CD14-positive monocyte (primary cell): Measurements from ENCODE around the gene STK39. TPM values are rescaled to one million over a fixed set of nuclear protein-coding genes. Genes with fewer than 3 reads are reported as not detected.

Source experiments
- DNase-seq, 3 donors: peaks; one replicate each; pipeline ENCODE4 v3.0.0-alpha.2; 2011 to 2022
- H2AFZ ChIP-seq: 2 replicates; pipeline ENCODE4 v1.6.0; 2012; ENCODE audit warnings: mild to moderate bottlenecking, low read depth, low read length, inconsistent platforms; ENCODE audit not compliant: insufficient read depth, poor library complexity, severe bottlenecking
- H3K27ac ChIP-seq, 2 donors: 1 replicate in 1 of 2; 2 replicates in 1 of 2; pipeline ENCODE4 v1.5.1; 2012 to 2013; ENCODE audit warnings: low read length in 2 of 2, control low read depth in 1 of 2, inconsistent platforms in 1 of 2, low read depth in 1 of 2, mild to moderate bottlenecking in 1 of 2
- H3K27me3 ChIP-seq, 2 donors: one replicate each; pipeline versions ENCODE4 v1.6.0 to v1.6.1; 2011 to 2013; ENCODE audit warnings: low read length in 2 of 2; ENCODE audit not compliant: control insufficient read depth in 2 of 2, insufficient read depth in 2 of 2
- H3K36me3 ChIP-seq, 2 donors: replicated peaks in 1 of 2; 1 replicate in 1 of 2; 2 replicates in 1 of 2; pipeline versions ENCODE4 v1.5.1 to v1.6.1; 2012 to 2013; ENCODE audit warnings: low read length in 2 of 2, control low read depth in 1 of 2, inconsistent platforms in 1 of 2, mild to moderate bottlenecking in 1 of 2; ENCODE audit not compliant: insufficient read depth in 2 of 2, control insufficient read depth in 1 of 2
- H3K4me1 ChIP-seq, 2 donors: 1 replicate in 1 of 2; 2 replicates in 1 of 2; pipeline versions ENCODE4 v1.5.1 to v1.6.1; 2012 to 2013; ENCODE audit warnings: low read length in 2 of 2, control low read depth in 1 of 2, inconsistent platforms in 1 of 2, mild to moderate bottlenecking in 1 of 2, moderate library complexity in 1 of 2; ENCODE audit not compliant: insufficient read depth in 2 of 2, control insufficient read depth in 1 of 2
- H3K4me2 ChIP-seq: replicated peaks from 2 replicates; pipeline ENCODE3; 2012; ENCODE audit warnings: low read length, moderate library complexity, mild to moderate bottlenecking; ENCODE audit not compliant: poor library complexity, severe bottlenecking; ENCODE audit errors: extremely low read depth
- H3K4me3 ChIP-seq, 3 experiments: fragments of 200-600 bp in 1 of 3; sonication (generic) in 1 of 3; replicated peaks in 1 of 3; 1 replicate in 2 of 3; 2 replicates in 1 of 3; pipeline ENCODE4 v1.5.1; 2011 to 2013; ENCODE audit warnings: low read length in 3 of 3, mild to moderate bottlenecking in 3 of 3, control low read depth in 2 of 3, low read depth in 2 of 3, inconsistent platforms in 1 of 3, moderate library complexity in 1 of 3
- H3K79me2 ChIP-seq: 2 replicates; pipeline ENCODE4 v1.6.0; 2012; ENCODE audit warnings: mild to moderate bottlenecking, control low read depth, inconsistent platforms, low read length, moderate library complexity; ENCODE audit not compliant: insufficient read depth
- H3K9ac ChIP-seq: 2 replicates; pipeline ENCODE4 v1.6.0; 2017; ENCODE audit warnings: low read length, mild to moderate bottlenecking; ENCODE audit not compliant: insufficient read depth, poor library complexity, severe bottlenecking
- H3K9me3 ChIP-seq, 2 donors: replicated peaks in 1 of 2; 1 replicate in 1 of 2; 2 replicates in 1 of 2; pipeline versions ENCODE4 v1.5.1 to v1.6.1; 2012 to 2013; ENCODE audit warnings: low read length in 2 of 2, control low read depth in 1 of 2; ENCODE audit not compliant: control insufficient read depth in 1 of 2, insufficient read depth in 1 of 2
- H4K20me1 ChIP-seq: 2 replicates; pipeline ENCODE4 v1.6.0; 2012; ENCODE audit warnings: mild to moderate bottlenecking, low read length, control low read depth, moderate library complexity; ENCODE audit not compliant: insufficient read depth
- H3K27ac Mint-ChIP-seq, 7 donors: one replicate each; pipeline ENCODE4 v1.8.0; 2020; ENCODE audit warnings: mild to moderate bottlenecking in 7 of 7, mixed read lengths in 7 of 7, moderate library complexity in 6 of 7, inconsistent platforms in 2 of 7
- H3K27me3 Mint-ChIP-seq, 3 donors: one replicate each; pipeline ENCODE4 v1.8.0; 2021 to 2022; ENCODE audit warnings: low read depth in 3 of 3, mild to moderate bottlenecking in 3 of 3, mixed read lengths in 3 of 3, moderate library complexity in 3 of 3, inconsistent platforms in 1 of 3
- H3K36me3 Mint-ChIP-seq, 2 donors: one replicate each; pipeline ENCODE4 v1.8.0; 2020; ENCODE audit warnings: mixed read lengths in 2 of 2, inconsistent platforms in 1 of 2, mild to moderate bottlenecking in 1 of 2
- H3K4me1 Mint-ChIP-seq: one replicate; pipeline ENCODE4 v1.8.0; 2020; ENCODE audit warnings: mild to moderate bottlenecking, mixed read lengths
- H3K4me3 Mint-ChIP-seq, 2 donors: one replicate each; pipeline ENCODE4 v1.8.0; 2020; ENCODE audit warnings: mild to moderate bottlenecking in 2 of 2, mixed read lengths in 2 of 2, moderate library complexity in 1 of 2
- H3K9me3 Mint-ChIP-seq, 7 donors: one replicate each; pipeline ENCODE4 v1.8.0; 2020 to 2022; ENCODE audit warnings: mixed read lengths in 7 of 7, mild to moderate bottlenecking in 6 of 7, moderate library complexity in 6 of 7, inconsistent platforms in 2 of 7
- WGBS: methylation state at CpG from one replicate; pipeline ENCODE4 v1.1.5; 2013; ENCODE audit warnings: missing lambda C conversion rate; ENCODE audit not compliant: insufficient coverage; 5-methylcytosine and 5-hydroxymethylcytosine counted together
- intact Hi-C, 2 donors: fragments of 100-400 bp; cut with micrococcal nuclease; formaldehyde crosslinking; loops; one replicate each; pipeline versions ENCODE4 v1.15.0 to v1.15.1; 2023
- polyA plus RNA-seq, 3 donors: library from polyadenylated mRNA; depleted of rRNA in 1 of 3; unstranded in 2 of 3; stranded (reverse) in 1 of 3; fragments of 300-500 nt in 2 of 3; fragments of >200 nt in 1 of 3; fragmentation: Illumina TruSeq in 2 of 3; gene quantifications; 1 replicate in 2 of 3; 2 replicates in 1 of 3; pipeline ENCODE4 v1.2.3, GENCODE V29; 2012 to 2021
- TF ChIP-seq, protein P1 (sequence below): fragments of 200-600 bp; IDR thresholded peaks from one replicate; pipeline ENCODE4 v1.8.0; 2022; ENCODE audit warnings: antibody characterized with exemption, mild to moderate bottlenecking

Gene STK39
- polyA plus RNA-seq, 3 donors, result 1.2 to 2.7 (median 2.6) TPM

DNA sequence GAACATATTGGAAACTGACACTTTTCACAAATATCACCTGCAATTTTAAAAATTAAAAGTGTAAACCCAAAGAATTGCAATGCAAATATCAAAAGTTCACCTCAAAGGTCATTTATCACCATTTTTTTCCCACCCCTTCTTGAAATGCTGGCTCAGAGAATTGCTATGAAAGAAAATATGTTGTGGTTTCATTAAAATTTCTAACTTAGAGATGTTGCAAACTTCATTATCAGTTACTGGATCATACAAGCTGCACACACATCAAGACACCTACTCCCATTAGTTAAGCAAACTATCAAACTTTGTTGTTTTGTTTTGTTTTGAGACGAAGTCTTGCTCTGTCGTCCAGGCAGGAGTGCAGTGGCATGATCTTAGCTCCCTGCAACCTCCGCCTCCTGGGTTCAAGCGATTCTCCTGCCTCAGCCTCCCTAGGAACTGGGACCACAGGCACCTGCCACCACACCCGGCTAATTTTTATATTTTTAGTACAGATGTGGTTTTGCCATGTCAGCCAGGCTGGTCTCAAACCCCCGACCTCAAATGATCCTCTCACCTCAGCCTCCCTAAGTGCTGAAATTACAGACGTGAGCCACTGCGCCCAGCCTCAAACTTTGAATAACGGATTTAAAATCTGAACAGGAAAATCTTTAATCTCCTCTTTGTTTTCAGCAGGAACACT is 37.0 kb downstream of the STK39 start:
- no peak for DNase-seq
- H3K4me3 ChIP-seq, result peak overlapping the region; percentile 57 to 96 (median 76)
- intact Hi-C loops, result no loop called here
- Mint-ChIP-seq H3K4me3 (peak overlapping the region; percentile 71 to 86), H3K9me3 (peaks cover 0 to 2% (median 0%) of the 10 kb centered on the region in 7 donors), H3K36me3 (peaks cover 3 to 4% of the 10 kb centered on the region in 2 donors), H3K27ac (peak overlapping the region; percentile 77 to 93 (median 88)), H3K27me3 (no peaks in the 10 kb centered on the region), H3K4me1 (peaks cover 52% of the 10 kb centered on the region)
- no peaks in the 10 kb centered on the region for H3K9me3 ChIP-seq
- TF ChIP-seq, protein P1, sequence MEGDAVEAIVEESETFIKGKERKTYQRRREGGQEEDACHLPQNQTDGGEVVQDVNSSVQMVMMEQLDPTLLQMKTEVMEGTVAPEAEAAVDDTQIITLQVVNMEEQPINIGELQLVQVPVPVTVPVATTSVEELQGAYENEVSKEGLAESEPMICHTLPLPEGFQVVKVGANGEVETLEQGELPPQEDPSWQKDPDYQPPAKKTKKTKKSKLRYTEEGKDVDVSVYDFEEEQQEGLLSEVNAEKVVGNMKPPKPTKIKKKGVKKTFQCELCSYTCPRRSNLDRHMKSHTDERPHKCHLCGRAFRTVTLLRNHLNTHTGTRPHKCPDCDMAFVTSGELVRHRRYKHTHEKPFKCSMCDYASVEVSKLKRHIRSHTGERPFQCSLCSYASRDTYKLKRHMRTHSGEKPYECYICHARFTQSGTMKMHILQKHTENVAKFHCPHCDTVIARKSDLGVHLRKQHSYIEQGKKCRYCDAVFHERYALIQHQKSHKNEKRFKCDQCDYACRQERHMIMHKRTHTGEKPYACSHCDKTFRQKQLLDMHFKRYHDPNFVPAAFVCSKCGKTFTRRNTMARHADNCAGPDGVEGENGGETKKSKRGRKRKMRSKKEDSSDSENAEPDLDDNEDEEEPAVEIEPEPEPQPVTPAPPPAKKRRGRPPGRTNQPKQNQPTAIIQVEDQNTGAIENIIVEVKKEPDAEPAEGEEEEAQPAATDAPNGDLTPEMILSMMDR, result no peak
- H4K20me1 ChIP-seq, result no peaks in the 10 kb centered on the region
- WGBS, result 10% methylated on average over 4 of the region's 9 CpGs
- no peaks in the 10 kb centered on the region for H3K27me3 ChIP-seq
- no peaks in the 10 kb centered on the region for H3K36me3 ChIP-seq
- H2AFZ ChIP-seq, result peak overlapping the region; percentile 32
- H3K4me2 ChIP-seq, result peak overlapping the region; percentile 67
- peak overlapping the region; percentile 39 for H3K9ac ChIP-seq
- H3K79me2 ChIP-seq, result peaks cover 82% of the 10 kb centered on the region
- H3K4me1 ChIP-seq, result peaks cover 34 to 37% of the 10 kb centered on the region in 2 donors
- H3K27ac ChIP-seq, result peak overlapping the region; percentile 70 to 72

DNA sequence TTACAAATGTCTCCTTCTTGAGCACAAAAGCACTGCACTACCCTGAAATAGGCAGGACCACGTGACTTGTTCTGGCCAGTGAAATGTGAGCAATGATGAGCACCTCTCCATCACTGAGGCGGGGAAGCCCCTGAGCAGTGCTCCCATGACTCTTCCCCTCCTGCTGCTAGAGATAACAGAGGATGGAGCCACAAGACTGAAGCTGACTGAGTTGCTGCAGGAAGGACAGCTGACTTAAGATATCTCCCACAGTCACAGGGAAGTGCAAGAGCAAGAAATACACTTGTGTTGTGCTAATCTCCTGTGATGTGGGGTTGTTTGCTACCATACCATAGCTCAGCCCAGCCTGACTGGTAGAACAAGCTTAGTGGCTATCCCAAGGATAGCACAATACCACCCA is 38.7 kb downstream of the STK39 start:
- TF ChIP-seq, protein P1, result no peak
- Mint-ChIP-seq H3K4me1 (peaks cover 52% of the 10 kb centered on the region), H3K36me3 (peaks cover 5 to 10% of the 10 kb centered on the region in 2 donors), H3K4me3 (no peak overlapping the region), H3K27ac (no peak overlapping the region), H3K27me3 (no peaks in the 10 kb centered on the region), H3K9me3 (peaks cover 0 to 2% (median 0%) of the 10 kb centered on the region in 7 donors)
- H3K79me2 ChIP-seq, result peaks cover 82% of the 10 kb centered on the region
- H3K9me3 ChIP-seq, result no peaks in the 10 kb centered on the region
- H3K4me3 ChIP-seq, result no peak overlapping the region
- H3K4me2 ChIP-seq, result no peak overlapping the region
- H3K27me3 ChIP-seq, result no peaks in the 10 kb centered on the region
- H3K36me3 ChIP-seq, result no peaks in the 10 kb centered on the region
- no peak overlapping the region for H3K27ac ChIP-seq
- intact Hi-C loops, result no loop called here
- WGBS, result no CpG with 5 or more reads among the region's 2 CpGs
- peaks cover 31 to 37% of the 10 kb centered on the region in 2 donors for H3K4me1 ChIP-seq
- peak in 1 of 3 donors; percentile 50 for DNase-seq
- H2AFZ ChIP-seq, result no peak overlapping the region
- no peaks in the 10 kb centered on the region for H4K20me1 ChIP-seq
- H3K9ac ChIP-seq, result no peak overlapping the region
